Liver (tissue), 9 donors: ENCODE results near the gene SCN8A. TPM values are rescaled to one million over a fixed set of nuclear protein-coding genes. Genes with fewer than 3 reads are reported as not detected.
A peak's percentile ranks its signal among the peaks of the same experiment; 100 is the strongest.

Experiments used
- DNase-seq: peaks from one replicate; pipeline ENCODE4 v3.0.0-alpha.2; 2017; ENCODE audit warnings: low spot score
- H3K27ac ChIP-seq, 2 donors: one replicate each; pipeline ENCODE4 v1.7.0; 2013; ENCODE audit warnings: inconsistent platforms in 2 of 2, low read length in 2 of 2, control low read depth in 1 of 2, low read depth in 1 of 2, mild to moderate bottlenecking in 1 of 2
- H3K27me3 ChIP-seq, 4 donors: one replicate each; pipeline versions ENCODE4 v1.6.1 to v1.7.0; 2013; ENCODE audit warnings: low read length in 3 of 4, inconsistent platforms in 1 of 4, mild to moderate bottlenecking in 1 of 4, moderate library complexity in 1 of 4; ENCODE audit not compliant: control insufficient read depth in 4 of 4, insufficient read depth in 4 of 4
- H3K36me3 ChIP-seq, 4 donors: one replicate each; pipeline versions ENCODE4 v1.6.1 to v1.7.0; 2013; ENCODE audit warnings: low read length in 3 of 4, mild to moderate bottlenecking in 3 of 4, low read depth in 1 of 4, moderate library complexity in 1 of 4; ENCODE audit not compliant: control insufficient read depth in 4 of 4, insufficient read depth in 3 of 4
- H3K4me1 ChIP-seq, 4 donors: one replicate each; pipeline versions ENCODE4 v1.6.1 to v1.7.0; 2013; ENCODE audit warnings: low read length in 3 of 4, mild to moderate bottlenecking in 3 of 4, moderate library complexity in 1 of 4; ENCODE audit not compliant: control insufficient read depth in 4 of 4, insufficient read depth in 4 of 4
- H3K4me3 ChIP-seq, 3 donors: one replicate each; pipeline versions ENCODE4 v1.6.1 to v1.7.0; 2013; ENCODE audit warnings: low read length in 3 of 3, control low read depth in 1 of 3, low read depth in 1 of 3, mild to moderate bottlenecking in 1 of 3
- H3K9ac ChIP-seq, 2 donors: one replicate each; pipeline ENCODE4 v1.7.0; 2013; ENCODE audit warnings: low read length in 2 of 2, mild to moderate bottlenecking in 2 of 2, moderate library complexity in 2 of 2, control low read depth in 1 of 2, low read depth in 1 of 2
- H3K9me3 ChIP-seq, 4 donors: one replicate each; pipeline versions ENCODE4 v1.6.1 to v1.7.0; 2013; ENCODE audit warnings: low read length in 3 of 4; ENCODE audit not compliant: control insufficient read depth in 4 of 4
- EGR1 ChIP-seq, 2 donors: IDR thresholded peaks; 2 replicates each; pipeline ENCODE4 v1.6.1; 2016 to 2018; ENCODE audit warnings: antibody characterized with exemption in 2 of 2, low read depth in 2 of 2
- FOXA1 ChIP-seq: IDR thresholded peaks from 2 replicates; pipeline ENCODE4 v1.6.1; 2016; ENCODE audit warnings: antibody characterized with exemption
- FOXA2 ChIP-seq: IDR thresholded peaks from 2 replicates; pipeline ENCODE4 v1.6.1; 2016; ENCODE audit warnings: antibody characterized with exemption
- GABPA ChIP-seq, 2 donors: IDR thresholded peaks in 1 of 2; conservative IDR thresholded peaks in 1 of 2; 2 replicates each; pipeline ENCODE4 v1.6.1; 2016; ENCODE audit warnings: antibody characterized with exemption in 2 of 2, mild to moderate bottlenecking in 1 of 2, moderate library complexity in 1 of 2
- HNF4A ChIP-seq, 2 donors: conservative IDR thresholded peaks; 2 replicates each; pipeline ENCODE4 v1.6.1; 2016; ENCODE audit warnings: antibody characterized with exemption in 2 of 2, mild to moderate bottlenecking in 2 of 2
- HNF4G ChIP-seq: IDR thresholded peaks from 2 replicates; pipeline ENCODE4 v1.6.1; 2016; ENCODE audit warnings: antibody characterized with exemption
- JUND ChIP-seq, 2 donors: IDR thresholded peaks; 2 replicates each; pipeline ENCODE4 v1.6.1; 2016; ENCODE audit warnings: antibody characterized with exemption in 2 of 2
- NR2F2 ChIP-seq: IDR thresholded peaks from 2 replicates; pipeline ENCODE4 v1.6.1; 2016; ENCODE audit warnings: antibody characterized with exemption
- RAD21 ChIP-seq, 2 donors: IDR thresholded peaks; 2 replicates each; pipeline ENCODE4 v1.6.1; 2016; ENCODE audit warnings: antibody characterized with exemption in 2 of 2, mild to moderate bottlenecking in 2 of 2
- RXRA ChIP-seq, 2 donors: IDR thresholded peaks; 2 replicates each; pipeline ENCODE4 v1.6.1; 2017 to 2018; ENCODE audit warnings: antibody characterized with exemption in 2 of 2, mild to moderate bottlenecking in 1 of 2
- SP1 ChIP-seq: IDR thresholded peaks from 2 replicates; pipeline ENCODE4 v1.6.1; 2018; ENCODE audit warnings: antibody characterized with exemption, mild to moderate bottlenecking
- TAF1 ChIP-seq: conservative IDR thresholded peaks from 2 replicates; pipeline ENCODE4 v1.6.1; 2016; ENCODE audit warnings: antibody characterized with exemption, mild to moderate bottlenecking
- YY1 ChIP-seq: IDR thresholded peaks from 2 replicates; pipeline ENCODE4 v1.6.1; 2016; ENCODE audit warnings: antibody characterized with exemption, mild to moderate bottlenecking
- WGBS: extraction: QIAGEN DNeasy Blood & Tissue Kit; methylation state at CpG from one replicate; pipeline ENCODE4 v1.1.7; 2013; 5-methylcytosine and 5-hydroxymethylcytosine counted together
- polyA plus RNA-seq, 2 donors: library from polyadenylated mRNA; stranded (reverse) in 1 of 2; unstranded in 1 of 2; fragments of 200-250 nt in 1 of 2; fragments of >200 nt in 1 of 2; fragmentation: Nextera tagmentation in 1 of 2; extraction: Ambion mirVana in 1 of 2; gene quantifications; one replicate each; pipeline versions ENCODE4 v1.2.1 to v1.2.3, GENCODE V29; 2013 to 2015
- total RNA-seq, 2 donors: library from RNA; depleted of rRNA; stranded (reverse); fragments of >200 nt; gene quantifications; one replicate each; pipeline ENCODE4 v1.2.3, GENCODE V29; 2014
- TF ChIP-seq, protein P1 (sequence below): IDR thresholded peaks from 2 replicates; pipeline ENCODE4 v1.6.1; 2016; ENCODE audit warnings: antibody characterized with exemption
- TF ChIP-seq, protein P2 (sequence below): IDR thresholded peaks from 2 replicates; pipeline ENCODE4 v1.6.1; 2016; ENCODE audit warnings: antibody characterized with exemption, mild to moderate bottlenecking
- TF ChIP-seq, protein P3 (sequence below): fragments of 150-350 bp; IDR thresholded peaks from 2 replicates; pipeline ENCODE4 v1.5.1; 2017; ENCODE audit warnings: improper control_type of control experiment, low read depth, low read length; ENCODE audit not compliant: missing input control
- TF ChIP-seq, protein P4 (sequence below): IDR thresholded peaks from 2 replicates; pipeline ENCODE4 v1.6.1; 2016; ENCODE audit warnings: antibody characterized with exemption
- TF ChIP-seq, protein P5 (sequence below): IDR thresholded peaks from 2 replicates; pipeline ENCODE4 v1.6.1; 2016; ENCODE audit warnings: antibody characterized with exemption
- donor health status: healthy.
- donor health status: healthy.
- donor health status: healthy.
- donor health status: healthy.
- donor health status: healthy.

SCN8A gene
- total and polyA plus RNA-seq, 4 donors = 0.84 to 12.7 (median 3.8) TPM

DNA sequence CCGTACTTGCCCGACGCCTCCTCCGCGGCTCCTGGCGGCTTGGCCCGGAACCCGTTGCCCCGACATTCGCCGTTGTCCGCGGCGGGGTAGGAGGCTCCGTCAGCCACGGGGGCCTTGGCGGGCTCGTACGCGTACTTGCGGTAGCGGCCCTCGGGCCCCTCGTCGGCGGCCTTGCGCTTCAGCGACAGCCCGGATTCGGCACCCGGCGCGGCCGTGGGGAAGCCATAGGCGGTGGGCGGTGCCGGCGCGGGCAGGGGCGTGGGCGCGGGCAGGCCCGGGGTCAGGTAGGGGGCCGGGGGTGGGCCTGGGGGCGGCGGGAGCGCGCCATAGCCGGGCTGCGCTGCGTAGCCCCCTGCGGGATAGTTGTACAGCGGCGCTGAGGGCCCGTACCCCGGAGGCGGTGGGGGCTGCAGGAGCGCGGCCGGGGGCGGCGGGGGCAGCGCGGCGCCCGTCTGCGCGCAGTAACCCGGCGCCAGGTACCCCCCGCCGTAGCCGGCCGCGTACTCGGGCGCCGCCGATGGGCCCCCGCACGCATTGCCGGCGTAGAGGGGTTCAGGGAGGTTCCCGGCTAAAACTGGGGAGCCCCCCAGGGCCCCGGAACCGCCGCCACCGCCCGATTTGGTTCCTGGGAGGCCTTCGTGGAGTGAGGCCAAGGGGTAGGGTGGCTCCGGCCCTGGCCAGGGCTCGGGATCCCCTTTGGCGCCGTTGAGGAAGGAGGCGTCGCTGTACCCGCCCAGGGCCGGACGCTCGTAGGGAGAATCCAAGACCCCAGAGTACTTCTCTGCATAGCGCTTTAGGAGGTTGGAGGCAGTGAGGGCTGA, 230.6 kb downstream of the SCN8A start:
- H3K9me3 ChIP-seq = no peaks in the 10 kb centered on the region
- WGBS = 65% methylated on average over 101 of the region's 101 CpGs
- H3K27me3 ChIP-seq = no peaks in the 10 kb centered on the region
- H3K27ac ChIP-seq = no peak overlapping the region
- peaks cover 0 to 11% (median 6%) of the 10 kb centered on the region in 4 donors for H3K4me1 ChIP-seq
- H3K9ac ChIP-seq = no peak overlapping the region
- H3K4me3 ChIP-seq = peak overlapping the region in 2 of 3 donors; percentile 21 to 47
- no peak for DNase-seq
- no peak for TF ChIP-seq HNF4G
- no peak for TF ChIP-seq HNF4A (conservative IDR thresholded peaks at IDR 0.05)
- no peaks in the 10 kb centered on the region for H3K36me3 ChIP-seq

DNA sequence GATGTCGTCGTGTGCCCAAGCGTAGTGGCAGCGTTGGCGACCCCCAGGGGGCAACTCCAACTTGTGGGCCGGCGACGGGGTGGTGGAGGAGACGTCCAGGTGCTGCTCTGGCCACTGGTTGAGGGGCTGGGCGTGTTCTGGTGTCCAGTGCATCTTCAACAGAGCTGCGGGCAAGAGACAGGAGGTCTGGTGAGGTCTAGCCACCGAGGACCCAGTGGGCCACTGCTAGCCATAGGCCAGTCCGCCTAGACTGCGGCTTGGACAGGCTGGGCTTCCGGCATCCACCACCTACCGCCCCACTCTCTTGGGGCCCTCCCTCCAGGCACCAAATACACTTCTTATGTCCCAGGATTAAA, 231.2 kb downstream of the SCN8A start:
- H3K4me3 ChIP-seq = no peak overlapping the region
- peaks cover 0 to 14% (median 6%) of the 10 kb centered on the region in 4 donors for H3K4me1 ChIP-seq
- no peaks in the 10 kb centered on the region for H3K36me3 ChIP-seq
- no peak for DNase-seq
- no peaks in the 10 kb centered on the region for H3K27me3 ChIP-seq
- H3K27ac ChIP-seq = no peak overlapping the region
- H3K9me3 ChIP-seq = no peaks in the 10 kb centered on the region
- 96% methylated on average over 16 of the region's 16 CpGs for WGBS
- TF ChIP-seq HNF4G (no peak), SP1 (no peak), FOXA2 (no peak), HNF4A (conservative IDR thresholded peaks at IDR 0.05) (no peak), GABPA (IDR thresholded peaks at IDR 0.05 in 1 of 2, conservative IDR thresholded peaks at IDR 0.05 in 1 of 2) (no peak), TAF1 (no peak), EGR1 (IDR thresholded peaks at IDR 0.05; ENCODE audit: low read depth in 2 of 2) (no peak), NR2F2 (no peak), RXRA (IDR thresholded peaks at IDR 0.05) (no peak), FOXA1 (no peak), RAD21 (IDR thresholded peaks at IDR 0.05) (no peak), JUND (IDR thresholded peaks at IDR 0.05) (no peak), YY1 (no peak)
- TF ChIP-seq, protein P1, sequence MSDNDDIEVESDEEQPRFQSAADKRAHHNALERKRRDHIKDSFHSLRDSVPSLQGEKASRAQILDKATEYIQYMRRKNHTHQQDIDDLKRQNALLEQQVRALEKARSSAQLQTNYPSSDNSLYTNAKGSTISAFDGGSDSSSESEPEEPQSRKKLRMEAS = no peak
- TF ChIP-seq, protein P2, sequence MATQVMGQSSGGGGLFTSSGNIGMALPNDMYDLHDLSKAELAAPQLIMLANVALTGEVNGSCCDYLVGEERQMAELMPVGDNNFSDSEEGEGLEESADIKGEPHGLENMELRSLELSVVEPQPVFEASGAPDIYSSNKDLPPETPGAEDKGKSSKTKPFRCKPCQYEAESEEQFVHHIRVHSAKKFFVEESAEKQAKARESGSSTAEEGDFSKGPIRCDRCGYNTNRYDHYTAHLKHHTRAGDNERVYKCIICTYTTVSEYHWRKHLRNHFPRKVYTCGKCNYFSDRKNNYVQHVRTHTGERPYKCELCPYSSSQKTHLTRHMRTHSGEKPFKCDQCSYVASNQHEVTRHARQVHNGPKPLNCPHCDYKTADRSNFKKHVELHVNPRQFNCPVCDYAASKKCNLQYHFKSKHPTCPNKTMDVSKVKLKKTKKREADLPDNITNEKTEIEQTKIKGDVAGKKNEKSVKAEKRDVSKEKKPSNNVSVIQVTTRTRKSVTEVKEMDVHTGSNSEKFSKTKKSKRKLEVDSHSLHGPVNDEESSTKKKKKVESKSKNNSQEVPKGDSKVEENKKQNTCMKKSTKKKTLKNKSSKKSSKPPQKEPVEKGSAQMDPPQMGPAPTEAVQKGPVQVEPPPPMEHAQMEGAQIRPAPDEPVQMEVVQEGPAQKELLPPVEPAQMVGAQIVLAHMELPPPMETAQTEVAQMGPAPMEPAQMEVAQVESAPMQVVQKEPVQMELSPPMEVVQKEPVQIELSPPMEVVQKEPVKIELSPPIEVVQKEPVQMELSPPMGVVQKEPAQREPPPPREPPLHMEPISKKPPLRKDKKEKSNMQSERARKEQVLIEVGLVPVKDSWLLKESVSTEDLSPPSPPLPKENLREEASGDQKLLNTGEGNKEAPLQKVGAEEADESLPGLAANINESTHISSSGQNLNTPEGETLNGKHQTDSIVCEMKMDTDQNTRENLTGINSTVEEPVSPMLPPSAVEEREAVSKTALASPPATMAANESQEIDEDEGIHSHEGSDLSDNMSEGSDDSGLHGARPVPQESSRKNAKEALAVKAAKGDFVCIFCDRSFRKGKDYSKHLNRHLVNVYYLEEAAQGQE = no peak
- TF ChIP-seq, protein P3, sequence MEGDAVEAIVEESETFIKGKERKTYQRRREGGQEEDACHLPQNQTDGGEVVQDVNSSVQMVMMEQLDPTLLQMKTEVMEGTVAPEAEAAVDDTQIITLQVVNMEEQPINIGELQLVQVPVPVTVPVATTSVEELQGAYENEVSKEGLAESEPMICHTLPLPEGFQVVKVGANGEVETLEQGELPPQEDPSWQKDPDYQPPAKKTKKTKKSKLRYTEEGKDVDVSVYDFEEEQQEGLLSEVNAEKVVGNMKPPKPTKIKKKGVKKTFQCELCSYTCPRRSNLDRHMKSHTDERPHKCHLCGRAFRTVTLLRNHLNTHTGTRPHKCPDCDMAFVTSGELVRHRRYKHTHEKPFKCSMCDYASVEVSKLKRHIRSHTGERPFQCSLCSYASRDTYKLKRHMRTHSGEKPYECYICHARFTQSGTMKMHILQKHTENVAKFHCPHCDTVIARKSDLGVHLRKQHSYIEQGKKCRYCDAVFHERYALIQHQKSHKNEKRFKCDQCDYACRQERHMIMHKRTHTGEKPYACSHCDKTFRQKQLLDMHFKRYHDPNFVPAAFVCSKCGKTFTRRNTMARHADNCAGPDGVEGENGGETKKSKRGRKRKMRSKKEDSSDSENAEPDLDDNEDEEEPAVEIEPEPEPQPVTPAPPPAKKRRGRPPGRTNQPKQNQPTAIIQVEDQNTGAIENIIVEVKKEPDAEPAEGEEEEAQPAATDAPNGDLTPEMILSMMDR = no peak
- TF ChIP-seq, protein P4, sequence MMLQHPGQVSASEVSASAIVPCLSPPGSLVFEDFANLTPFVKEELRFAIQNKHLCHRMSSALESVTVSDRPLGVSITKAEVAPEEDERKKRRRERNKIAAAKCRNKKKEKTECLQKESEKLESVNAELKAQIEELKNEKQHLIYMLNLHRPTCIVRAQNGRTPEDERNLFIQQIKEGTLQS = no peak
- TF ChIP-seq, protein P5, sequence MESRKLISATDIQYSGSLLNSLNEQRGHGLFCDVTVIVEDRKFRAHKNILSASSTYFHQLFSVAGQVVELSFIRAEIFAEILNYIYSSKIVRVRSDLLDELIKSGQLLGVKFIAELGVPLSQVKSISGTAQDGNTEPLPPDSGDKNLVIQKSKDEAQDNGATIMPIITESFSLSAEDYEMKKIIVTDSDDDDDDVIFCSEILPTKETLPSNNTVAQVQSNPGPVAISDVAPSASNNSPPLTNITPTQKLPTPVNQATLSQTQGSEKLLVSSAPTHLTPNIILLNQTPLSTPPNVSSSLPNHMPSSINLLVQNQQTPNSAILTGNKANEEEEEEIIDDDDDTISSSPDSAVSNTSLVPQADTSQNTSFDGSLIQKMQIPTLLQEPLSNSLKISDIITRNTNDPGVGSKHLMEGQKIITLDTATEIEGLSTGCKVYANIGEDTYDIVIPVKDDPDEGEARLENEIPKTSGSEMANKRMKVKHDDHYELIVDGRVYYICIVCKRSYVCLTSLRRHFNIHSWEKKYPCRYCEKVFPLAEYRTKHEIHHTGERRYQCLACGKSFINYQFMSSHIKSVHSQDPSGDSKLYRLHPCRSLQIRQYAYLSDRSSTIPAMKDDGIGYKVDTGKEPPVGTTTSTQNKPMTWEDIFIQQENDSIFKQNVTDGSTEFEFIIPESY = no peak
- no peak overlapping the region for H3K9ac ChIP-seq
